A673 (cell line): ENCODE results near the gene SMC5. TPM values are rescaled to one million over a fixed set of nuclear protein-coding genes. Genes with fewer than 3 reads are reported as not detected.

Experiments used
- BruUV-seq: library from RNA; stranded (reverse); fragments of 400-500 nt; replicated peaks from 2 replicates; lab custom pipeline; 2021; lab: Mats Ljungman, UMichigan
- CTCF ChIA-PET: fragments of 300-600 bp; sonication (Branson Sonifier 250); formaldehyde crosslinking; loops from one replicate; lab custom pipeline; 2022; ENCODE audit warnings: antibody characterized with exemption; lab: Charles Lee
- POLR2A ChIA-PET: fragments of 300-600 bp; sonication (Branson Sonifier 250); formaldehyde crosslinking; loops from one replicate; lab custom pipeline; 2022; ENCODE audit warnings: antibody characterized with exemption; ENCODE audit not compliant: low non-redundant PET; lab: Charles Lee
- DNase-seq: peaks from one replicate; pipeline ENCODE4 v3.0.0-alpha.2; 2015; ENCODE audit warnings: low spot score
- H3K27ac ChIP-seq: fragments of 200-600 bp; sonication (generic); 2 replicates; pipeline ENCODE4 v1.5.1; 2016; ENCODE audit warnings: mixed run types, low read depth, mild to moderate bottlenecking, mixed read lengths, antibody characterized with exemption, low read length; ENCODE audit not compliant: poor library complexity, severe bottlenecking
- H3K27me3 ChIP-seq: fragments of 200-600 bp; sonication (generic); replicated peaks from 2 replicates; pipeline ENCODE4 v1.6.1; 2017; ENCODE audit warnings: mixed run types, low read depth, mild to moderate bottlenecking, mixed read lengths, antibody characterized with exemption, low read length; ENCODE audit not compliant: insufficient read depth, poor library complexity
- H3K36me3 ChIP-seq: fragments of 200-600 bp; sonication (generic); 2 replicates; pipeline ENCODE4 v1.6.1; 2016; ENCODE audit warnings: mixed run types, mild to moderate bottlenecking, mixed read lengths, antibody characterized with exemption, low read length; ENCODE audit not compliant: insufficient read depth, poor library complexity, severe bottlenecking
- H3K4me1 ChIP-seq: fragments of 200-600 bp; sonication (generic); 2 replicates; pipeline ENCODE4 v1.6.1; 2017; ENCODE audit warnings: mixed run types, mild to moderate bottlenecking, mixed read lengths, antibody characterized with exemption, low read length; ENCODE audit not compliant: insufficient read depth, poor library complexity, severe bottlenecking
- H3K4me3 ChIP-seq: fragments of 200-600 bp; sonication (generic); 2 replicates; pipeline ENCODE4 v1.5.1; 2016; ENCODE audit warnings: low read depth, mixed run types, mild to moderate bottlenecking, mixed read lengths, low read length; ENCODE audit not compliant: poor library complexity, severe bottlenecking
- H3K9me3 ChIP-seq: fragments of 200-600 bp; sonication (generic); 2 replicates; pipeline ENCODE4 v1.6.1; 2016; ENCODE audit warnings: mixed run types, low read depth, mild to moderate bottlenecking, mixed read lengths, antibody characterized with exemption, low read length; ENCODE audit not compliant: poor library complexity, severe bottlenecking
- CTCF ChIP-seq: fragments of 300-800, 200-600 bp; sonication (generic); conservative IDR thresholded peaks from 2 replicates; pipeline ENCODE4 v1.5.1; 2017; ENCODE audit warnings: low read depth, mild to moderate bottlenecking, antibody characterized with exemption, low read length, moderate library complexity, mixed read lengths
- EZH2 ChIP-seq: fragments of 200-600 bp; sonication (generic); IDR thresholded peaks from 2 replicates; pipeline ENCODE4 v1.6.1; 2017; ENCODE audit warnings: borderline replicate concordance, low read depth, mild to moderate bottlenecking, mixed read lengths, antibody characterized with exemption, low read length; ENCODE audit not compliant: poor library complexity, severe bottlenecking
- intact Hi-C: fragments of 100-400 bp; cut with micrococcal nuclease; formaldehyde crosslinking; loops from one replicate; pipeline ENCODE4 v1.10.0; 2022; ENCODE audit not compliant: unreplicated experiment
- total RNA-seq: library from RNA; stranded (reverse); gene quantifications from 2 replicates; pipeline ENCODE4 v1.2.3, GENCODE V29; 2021

The SMC5 gene
- total RNA-seq, 1 experiment from 2014 or later = 26.5 TPM

GRCh38 chr9:70362952-70363351, 104.2 kb downstream of the SMC5 start:
- H3K27me3 ChIP-seq = no peaks in the 10 kb centered on the region
- ChIA-PET POLR2A (no interaction called here), CTCF (no interaction called here)
- no peaks in the 10 kb centered on the region for H3K9me3 ChIP-seq
- TF ChIP-seq EZH2 (no peak), CTCF (no peak)
- no peak for DNase-seq
- no peaks in the 10 kb centered on the region for H3K4me1 ChIP-seq
- H3K36me3 ChIP-seq = no peaks in the 10 kb centered on the region
- intact Hi-C loops = no loop called here
- BruUV-seq = no TSS peak
- no peak overlapping the region for H3K27ac ChIP-seq
- no peak overlapping the region for H3K4me3 ChIP-seq

- Histone ChIP-seq H3K36me3 (no peaks in the 10 kb centered on the region), H3K27me3 (no peaks in the 10 kb centered on the region), H3K4me3 (no peak overlapping the region), H3K9me3 (no peaks in the 10 kb centered on the region), H3K4me1 (no peaks in the 10 kb centered on the region), H3K27ac (no peak overlapping the region)
- BruUV-seq = no TSS peak
- DNase-seq = no peak
- intact Hi-C loops = no loop called here
- TF ChIP-seq EZH2 (no peak), CTCF (no peak)
- ChIA-PET CTCF (no interaction called here), POLR2A (no interaction called here)
Observed at GRCh38 chr9:70363760-70364159, 105.0 kb downstream of the SMC5 start.

- no TSS peak for BruUV-seq
- Histone ChIP-seq H3K9me3 (no peaks in the 10 kb centered on the region), H3K36me3 (no peaks in the 10 kb centered on the region), H3K4me3 (no peak overlapping the region), H3K27me3 (no peaks in the 10 kb centered on the region), H3K4me1 (no peaks in the 10 kb centered on the region), H3K27ac (no peak overlapping the region)
- no peak for DNase-seq
- POLR2A ChIA-PET = no interaction called here
- no peak for TF ChIP-seq CTCF
- TF ChIP-seq EZH2 = no peak
- CTCF ChIA-PET = no interaction called here
- intact Hi-C loops = no loop called here
Observed at GRCh38 chr9:70367305-70367930, 108.6 kb downstream of the SMC5 start.
